ENCODE measurements around the gene LAPTM5. TPM values are rescaled to one million over a fixed set of nuclear protein-coding genes. Genes with fewer than 3 reads are reported as not detected.

LAPTM5 gene
- total and polyA plus RNA-seq, 2 of the 8 experiments (the other 6 are each of a cell fraction or from before 2014, with no cell fraction given) = 0.37 to 1.4 TPM

- no peak for DNase-seq (ENCODE audit: low read depth in 1 of 2, low spot score in 2 of 2)
- Histone ChIP-seq H3K14ac (ENCODE audit: insufficient read length) (no peak overlapping the region), H4K8ac (ENCODE audit: extremely low read depth, insufficient read depth, low read length) (no peak overlapping the region), H2BK20ac (ENCODE audit: low read length) (no peak overlapping the region), H3K23me2 (ENCODE audit: low read depth, low read length) (no peaks in the 10 kb centered on the region), H2AFZ (ENCODE audit: low read length) (no peak overlapping the region), H3K23ac (ENCODE audit: insufficient read length) (no peak overlapping the region), H2AK5ac (ENCODE audit: low read depth, low read length) (no peak overlapping the region), H3K9me3 (ENCODE audit: insufficient read depth in 2 of 2, low read depth in 1 of 2, low read length in 1 of 2) (no peaks in the 10 kb centered on the region), H3K36me3 (ENCODE audit: control insufficient read depth in 2 of 4, insufficient read depth in 4 of 4, low read length in 3 of 4) (no peaks in the 10 kb centered on the region), H3K27me3 (replicated peaks in 1 of 4; ENCODE audit: control insufficient read depth in 3 of 4, extremely low read depth in 1 of 4, insufficient read depth in 3 of 4, low read length in 3 of 4) (no peaks in the 10 kb centered on the region), H3K18ac (ENCODE audit: extremely low read depth, low read length) (no peak overlapping the region), H3K27ac (ENCODE audit: low read depth, low read length) (no peak overlapping the region), H3K4me2 (ENCODE audit: insufficient read depth in 1 of 2, low read depth in 2 of 2, low read length in 2 of 2) (no peak overlapping the region), H4K91ac (replicated peaks; ENCODE audit: insufficient read length, low read length) (no peak overlapping the region), H2BK15ac (ENCODE audit: low read length) (no peak overlapping the region), H4K20me1 (replicated peaks in 1 of 2; ENCODE audit: control insufficient read depth in 1 of 2, insufficient read depth in 2 of 2, low read length in 2 of 2) (no peaks in the 10 kb centered on the region), H3K56ac (replicated peaks; ENCODE audit: insufficient read length, low read depth, low read length) (no peak overlapping the region), H2BK120ac (replicated peaks; ENCODE audit: low read depth, low read length) (no peak overlapping the region), H3K79me1 (ENCODE audit: low read depth, low read length) (no peaks in the 10 kb centered on the region), H2BK5ac (ENCODE audit: low read depth, low read length) (no peak overlapping the region), H3K4me1 (replicated peaks in 1 of 4; ENCODE audit: control insufficient read depth in 3 of 4, insufficient read depth in 4 of 4, low read length in 3 of 4) (no peaks in the 10 kb centered on the region; a peak in 1 of 7 replicates), H3K4ac (replicated peaks; ENCODE audit: insufficient read length, low read depth, low read length) (no peak overlapping the region), H2BK12ac (ENCODE audit: low read depth, low read length) (no peak overlapping the region), H3K79me2 (ENCODE audit: control insufficient read depth in 1 of 2, insufficient read depth in 2 of 2, low read length in 2 of 2) (no peaks in the 10 kb centered on the region), H3K4me3 (ENCODE audit: extremely low read depth in 1 of 4, insufficient read depth in 2 of 4, low read depth in 3 of 4, low read length in 4 of 4) (no peak overlapping the region), H3K9ac (replicated peaks in 1 of 4; ENCODE audit: extremely low read depth in 1 of 4, low read depth in 3 of 4, low read length in 3 of 4) (no peak overlapping the region), H4K5ac (ENCODE audit: insufficient read length, low read depth, low read length) (no peak overlapping the region)
- ChIA-PET CTCF (ENCODE audit: partially characterized antibody) (interaction anchor here (0.7 to 51.2 kb wide), 3 partner anchors 11 to 31 kb away, joined by 3 to 1640 read pairs (median 12); partner anchors contain the start of genes LAPTM5 and MATN1), POLR2A (ENCODE audit: partially characterized antibody) (no interaction called here)
- FAIRE-seq = no peak
- WGBS, 2 experiments (ENCODE audit: extremely low coverage in 1 of 2, insufficient coverage in 1 of 2, insufficient read length in 1 of 2, insufficient replicate concordance in 2 of 2, low coverage in 1 of 2, low lambda C conversion rate in 2 of 2, missing lambda C conversion rate in 1 of 2) = 88% methylated on average over 6 of the region's 6 CpGs; no CpG with 5 or more reads in 1 of the 2 experiments
- TF ChIP-seq RNF2 (IDR thresholded peaks at IDR 0.05; ENCODE audit: borderline replicate concordance, low read depth, low read length, missing control alignments, poor library complexity, severe bottlenecking) = no peak
- no peak for TF ChIP-seq JUN (IDR thresholded peaks at IDR 0.05; ENCODE audit: low read depth, low read length)
- no peak for TF ChIP-seq MAFK (IDR thresholded peaks at IDR 0.05; ENCODE audit: low read depth, low read length)
- no peak for TF ChIP-seq TEAD4 (IDR thresholded peaks at IDR 0.05; ENCODE audit: low read depth, low read length)
- TF ChIP-seq POU5F1 (IDR thresholded peaks at IDR 0.05; ENCODE audit: low read depth, low read length) = no peak
These were observed 13.4 kb upstream of the LAPTM5 start for GRCh38 chr1:30771005-30771404.
